T-cell (primary cell): Measurements from ENCODE around the gene ELMO3. TPM values are rescaled to one million over a fixed set of nuclear protein-coding genes. Genes with fewer than 3 reads are reported as not detected.

Source experiments
- ATAC-seq, 4 experiments: fragments of 200-7000 bp in 3 of 4; fragments of 150-1000 bp in 1 of 4; cut with Tn5 transposase; replicated peaks in 1 of 4; 1 replicate in 3 of 4; 2 replicates in 1 of 4; pipeline ENCODE4 v1.10.0; 2021; ENCODE audit warnings: moderate library complexity in 3 of 4, mild to moderate bottlenecking in 2 of 4, moderate number of reproducible peaks in 1 of 4
- CTCF ChIA-PET, 2 donors: fragments of 300-600 bp; sonication (Branson Sonifier 250); formaldehyde crosslinking; loops; one replicate each; lab custom pipeline; 2022; ENCODE audit warnings: antibody characterized with exemption in 2 of 2; lab: Charles Lee
- POLR2A ChIA-PET, 2 donors: fragments of 300-600 bp; sonication (Branson Sonifier 250); formaldehyde crosslinking; loops; one replicate each; lab custom pipeline; 2022; ENCODE audit warnings: antibody characterized with exemption in 2 of 2; lab: Charles Lee
- DNase-seq, 35 experiments: peaks; one replicate each; pipeline versions ENCODE4 v3.0.0 to v3.0.0-alpha.2; 2013 to 2023
- H3K27ac ChIP-seq: one replicate; pipeline ENCODE4 v1.5.1; 2013; ENCODE audit warnings: low read length
- H3K27me3 ChIP-seq, 2 experiments: replicated peaks in 1 of 2; 1 replicate in 1 of 2; 2 replicates in 1 of 2; pipeline versions ENCODE4 v1.6.1 to v1.7.0; 2013; ENCODE audit warnings: low read length in 1 of 2, mixed read lengths in 1 of 2; ENCODE audit not compliant: control insufficient read depth in 2 of 2, insufficient read depth in 2 of 2; ENCODE audit errors: extremely low read depth in 1 of 2
- H3K36me3 ChIP-seq, 2 donors: 1 replicate in 1 of 2; 2 replicates in 1 of 2; pipeline versions ENCODE4 v1.6.1 to v1.7.0; 2013; ENCODE audit warnings: low read length in 1 of 2; ENCODE audit not compliant: control insufficient read depth in 2 of 2, insufficient read depth in 1 of 2; ENCODE audit errors: extremely low read depth in 1 of 2
- H3K4me1 ChIP-seq, 2 experiments: 1 replicate in 1 of 2; 2 replicates in 1 of 2; pipeline versions ENCODE4 v1.6.1 to v1.7.0; 2013; ENCODE audit warnings: low read length in 2 of 2, mixed read lengths in 1 of 2; ENCODE audit not compliant: insufficient read depth in 2 of 2, control insufficient read depth in 1 of 2; ENCODE audit errors: extremely low read depth in 1 of 2
- H3K4me3 ChIP-seq, 2 donors: 1 replicate in 1 of 2; 2 replicates in 1 of 2; pipeline versions ENCODE4 v1.5.1 to v1.7.0; 2013; ENCODE audit warnings: mild to moderate bottlenecking in 2 of 2, low read length in 1 of 2, moderate library complexity in 1 of 2; ENCODE audit not compliant: control insufficient read depth in 1 of 2; ENCODE audit errors: extremely low read depth in 1 of 2
- H3K9me3 ChIP-seq: 2 replicates; pipeline ENCODE4 v1.7.0; 2013
- H3K27ac Mint-ChIP-seq, 2 donors: one replicate each; pipeline ENCODE4 v1.8.0; 2020 to 2021; ENCODE audit warnings: mild to moderate bottlenecking in 2 of 2, mixed read lengths in 2 of 2
- H3K27me3 Mint-ChIP-seq, 2 donors: one replicate each; pipeline ENCODE4 v1.8.0; 2021 to 2022; ENCODE audit warnings: mixed read lengths in 2 of 2
- H3K36me3 Mint-ChIP-seq: one replicate; pipeline ENCODE4 v1.8.0; 2021; ENCODE audit warnings: mixed read lengths
- H3K4me1 Mint-ChIP-seq, 3 donors: one replicate each; pipeline ENCODE4 v1.8.0; 2020 to 2022; ENCODE audit warnings: mixed read lengths in 3 of 3, mild to moderate bottlenecking in 1 of 3
- H3K4me3 Mint-ChIP-seq, 3 donors: one replicate each; pipeline ENCODE4 v1.8.0; 2020 to 2022; ENCODE audit warnings: mild to moderate bottlenecking in 3 of 3, mixed read lengths in 3 of 3, moderate library complexity in 3 of 3
- H3K9me3 Mint-ChIP-seq, 3 donors: one replicate each; pipeline ENCODE4 v1.8.0; 2020 to 2022; ENCODE audit warnings: mixed read lengths in 3 of 3
- WGBS: methylation state at CpG from one replicate; pipeline ENCODE4 v1.1.5; 2013; ENCODE audit warnings: missing lambda C conversion rate; ENCODE audit not compliant: insufficient coverage; 5-methylcytosine and 5-hydroxymethylcytosine counted together
- total RNA-seq, 35 experiments: library from RNA in 6 of 35; stranded (reverse) in 6 of 35; fragments of 120-200 nt in 1 of 35; gene quantifications; one replicate each; pipeline versions ENCODE4 v1.2.1 to v1.2.4 and lab custom pipeline; 2013 to 2026

The ELMO3 gene
- total RNA-seq, 5 donors from 2014 or later (not counting 1 experiment from before 2014, with no cell fraction given) = 3.8 to 11.7 (median 8.8) TPM

DNA sequence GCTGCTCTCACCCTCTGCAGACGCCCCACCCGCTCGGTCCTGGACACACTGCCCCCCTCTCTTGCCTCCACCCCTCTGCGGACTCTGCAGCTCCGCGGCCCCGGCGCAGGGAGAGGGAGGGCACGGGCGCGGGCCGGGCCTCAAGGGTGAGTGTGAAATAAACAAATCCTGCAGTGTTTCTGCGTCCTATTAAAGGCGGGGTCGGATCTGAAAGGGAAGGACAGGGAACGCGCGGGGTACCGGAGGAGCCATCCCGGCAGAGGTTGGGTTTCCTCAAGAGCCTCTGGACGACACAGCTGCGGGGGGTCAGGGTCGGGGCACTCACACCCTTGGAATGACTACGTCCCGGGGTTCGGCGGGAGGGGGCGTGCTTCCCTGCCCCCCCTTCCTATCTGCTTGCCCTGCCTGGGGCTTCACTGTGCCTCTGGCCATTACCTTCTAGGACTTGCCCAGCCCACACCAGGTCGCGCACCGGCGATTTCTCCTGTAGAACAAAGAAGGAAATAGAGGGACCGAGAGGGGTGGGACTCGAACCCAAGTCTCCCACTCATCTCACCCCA, 34.9 kb upstream of the ELMO3 start:
- H3K27ac Mint-ChIP-seq = no peak overlapping the region
- no peak for DNase-seq
- H3K4me1 Mint-ChIP-seq = peaks cover 17 to 43% (median 26%) of the 10 kb centered on the region in 3 donors

DNA sequence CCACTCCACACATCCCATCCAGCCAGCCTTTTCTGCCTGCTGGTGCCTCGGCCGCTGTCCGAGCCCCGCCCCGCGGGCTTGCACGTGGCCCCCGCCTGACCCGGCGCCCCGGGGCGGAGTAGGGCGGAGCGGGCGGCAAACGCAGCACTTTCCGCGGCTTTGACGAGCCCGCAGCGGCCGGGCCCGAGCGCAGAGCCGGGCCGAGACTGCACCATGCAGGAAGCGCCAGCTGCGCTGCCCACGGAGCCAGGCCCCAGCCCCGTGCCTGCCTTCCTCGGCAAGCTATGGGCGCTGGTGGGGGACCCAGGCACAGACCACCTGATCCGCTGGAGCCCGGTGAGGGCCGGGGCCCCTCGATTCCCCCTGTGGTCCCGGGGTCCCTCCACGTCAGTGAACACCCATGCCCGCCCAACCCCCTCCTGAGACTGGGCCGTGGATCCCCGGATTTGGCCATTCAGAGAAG, 34.3 kb upstream of the ELMO3 start, which contains the start of gene HSF4:
TSS of gene HSF4 (plus strand) at position 147 of the 463 bp plus-strand sequence. CDS start at position 214, 67 bp downstream.
- 2% methylated on average over 33 of the region's 41 CpGs for WGBS
- peaks cover 34 to 59% of the 10 kb centered on the region in 2 donors for H3K27me3 Mint-ChIP-seq
- peak within 1 kb of the TSS; percentile 20 to 62 for H3K4me3 ChIP-seq

More for the DNA sequence above, 34.9 kb upstream of the ELMO3 start:
- no peak overlapping the region for H3K27ac ChIP-seq
- Mint-ChIP-seq H3K9me3 (no peaks in the 10 kb centered on the region), H3K27me3 (peaks cover 29 to 56% of the 10 kb centered on the region in 2 donors), H3K4me3 (peak overlapping the region; percentile 41 to 87 (median 43)), H3K36me3 (no peaks in the 10 kb centered on the region)
- CTCF ChIA-PET = no interaction called here
- H3K9me3 ChIP-seq = no peaks in the 10 kb centered on the region
- peak overlapping the region; percentile 20 to 62 for H3K4me3 ChIP-seq
- 3% methylated on average over 21 of the region's 34 CpGs for WGBS
- peaks cover 18 to 68% of the 10 kb centered on the region in 2 experiments for H3K4me1 ChIP-seq
- POLR2A ChIA-PET = no interaction called here
- H3K36me3 ChIP-seq = no peaks in the 10 kb centered on the region
- H3K27me3 ChIP-seq = peaks cover 6 to 84% of the 10 kb centered on the region in 2 experiments
- no peak for ATAC-seq

DNA sequence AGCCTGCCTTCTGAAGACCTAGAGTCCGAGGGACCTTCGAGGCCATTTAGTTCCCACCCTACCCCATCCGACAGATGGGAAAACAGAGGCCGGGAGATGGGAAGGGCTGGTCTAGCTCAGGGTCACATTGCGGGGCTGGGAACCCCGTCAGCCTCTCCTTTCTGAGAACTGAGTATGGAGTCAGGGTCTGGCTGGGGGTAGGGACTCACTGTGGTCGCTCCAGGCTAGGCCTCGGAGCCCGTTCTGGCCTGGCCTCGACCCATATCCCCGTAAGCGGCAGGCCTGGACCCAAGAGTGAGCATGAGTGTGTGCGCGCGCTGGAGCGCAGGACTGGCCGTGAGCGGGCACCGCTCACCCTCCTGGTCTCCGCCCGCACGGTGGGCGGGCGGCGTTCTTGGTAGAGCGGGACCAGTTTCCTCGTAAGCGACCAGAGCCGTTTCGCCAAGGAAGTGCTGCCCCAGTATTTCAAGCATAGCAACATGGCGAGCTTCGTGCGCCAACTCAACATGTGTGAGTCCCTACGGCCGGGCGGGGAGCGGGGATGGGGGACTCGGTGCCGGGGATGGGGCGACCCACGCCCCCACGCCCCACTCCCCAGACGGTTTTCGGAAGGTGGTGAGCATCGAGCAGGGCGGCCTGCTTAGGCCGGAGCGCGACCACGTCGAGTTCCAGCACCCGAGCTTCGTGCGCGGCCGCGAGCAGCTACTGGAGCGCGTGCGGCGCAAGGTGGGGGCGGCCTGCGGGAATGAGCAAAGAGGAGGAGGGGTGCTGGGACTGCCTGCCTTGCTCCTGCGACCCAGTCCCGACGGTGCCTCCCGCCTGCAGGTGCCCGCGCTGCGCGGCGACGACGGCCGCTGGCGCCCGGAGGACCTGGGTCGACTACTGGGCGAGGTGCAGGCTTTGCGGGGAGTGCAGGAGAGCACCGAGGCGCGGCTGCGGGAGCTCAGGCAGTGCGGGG, 33.5 kb upstream of the ELMO3 start:
- ChIA-PET POLR2A (no interaction called here), CTCF (interaction anchor here in 1 of 2 donors (0.6 kb wide), 2 partner anchors 13 to 29 kb away, joined by 4 to 7 read pairs; no protein-coding TSS in a partner anchor)
- ATAC-seq (no peak), DNase-seq (no peak)
- no peaks in the 10 kb centered on the region for H3K9me3 Mint-ChIP-seq
- Histone ChIP-seq H3K36me3 (no peaks in the 10 kb centered on the region), H3K27me3 (peaks cover 8 to 95% of the 10 kb centered on the region in 2 experiments), H3K9me3 (no peaks in the 10 kb centered on the region), H3K4me1 (peaks cover 15 to 71% of the 10 kb centered on the region in 2 experiments), H3K27ac (no peak overlapping the region), H3K4me3 (peak overlapping the region in 1 of 2 donors; percentile 44)
- no peaks in the 10 kb centered on the region for H3K36me3 Mint-ChIP-seq
- WGBS = 9% methylated on average over 67 of the region's 85 CpGs
- peaks cover 40 to 64% of the 10 kb centered on the region in 2 donors for H3K27me3 Mint-ChIP-seq
- H3K4me1 Mint-ChIP-seq = peaks cover 22 to 50% (median 35%) of the 10 kb centered on the region in 3 donors
- H3K4me3 Mint-ChIP-seq = peak overlapping the region in 2 of 3 donors; percentile 17 to 60
- H3K27ac Mint-ChIP-seq = no peak overlapping the region

More for the DNA sequence above, 34.3 kb upstream of the ELMO3 start, which contains the start of gene HSF4:
- H3K9me3 Mint-ChIP-seq = no peaks in the 10 kb centered on the region
- Histone ChIP-seq H3K36me3 (no peaks in the 10 kb centered on the region), H3K4me1 (peaks cover 16 to 68% of the 10 kb centered on the region in 2 experiments), H3K27me3 (peaks cover 8 to 89% of the 10 kb centered on the region in 2 experiments), H3K9me3 (no peaks in the 10 kb centered on the region), H3K27ac (no peak within 1 kb of the TSS)
- DNase-seq (no peak), ATAC-seq (no peak)
- H3K36me3 Mint-ChIP-seq = no peaks in the 10 kb centered on the region
- ChIA-PET CTCF (no interaction called here), POLR2A (no interaction called here)
- peak within 1 kb of the TSS; percentile 41 to 87 (median 58) for H3K4me3 Mint-ChIP-seq
- H3K27ac Mint-ChIP-seq = no peak within 1 kb of the TSS
- H3K4me1 Mint-ChIP-seq = peaks cover 18 to 46% (median 31%) of the 10 kb centered on the region in 3 donors

DNA sequence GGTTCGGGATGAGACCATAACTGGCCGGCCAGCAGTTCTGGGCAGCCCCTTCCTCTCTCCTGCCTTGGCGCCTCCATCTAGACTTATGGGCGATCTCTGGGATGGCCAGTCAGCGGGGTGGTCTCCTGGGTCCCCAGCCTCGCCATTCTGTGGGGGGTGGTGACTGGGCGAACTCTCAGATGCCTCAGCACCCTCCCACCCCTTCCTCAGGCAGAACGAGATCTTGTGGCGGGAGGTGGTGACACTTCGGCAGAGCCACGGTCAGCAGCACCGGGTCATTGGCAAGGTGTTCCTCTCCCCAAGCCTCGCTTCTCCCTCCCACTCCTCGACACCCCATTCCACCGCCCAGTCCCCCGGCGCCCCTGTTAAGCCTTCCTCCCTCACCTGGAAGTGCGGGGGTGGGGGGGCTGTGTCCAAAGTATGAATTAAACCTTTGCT, 32.8 kb upstream of the ELMO3 start:
- H3K9me3 Mint-ChIP-seq = no peaks in the 10 kb centered on the region

DNA sequence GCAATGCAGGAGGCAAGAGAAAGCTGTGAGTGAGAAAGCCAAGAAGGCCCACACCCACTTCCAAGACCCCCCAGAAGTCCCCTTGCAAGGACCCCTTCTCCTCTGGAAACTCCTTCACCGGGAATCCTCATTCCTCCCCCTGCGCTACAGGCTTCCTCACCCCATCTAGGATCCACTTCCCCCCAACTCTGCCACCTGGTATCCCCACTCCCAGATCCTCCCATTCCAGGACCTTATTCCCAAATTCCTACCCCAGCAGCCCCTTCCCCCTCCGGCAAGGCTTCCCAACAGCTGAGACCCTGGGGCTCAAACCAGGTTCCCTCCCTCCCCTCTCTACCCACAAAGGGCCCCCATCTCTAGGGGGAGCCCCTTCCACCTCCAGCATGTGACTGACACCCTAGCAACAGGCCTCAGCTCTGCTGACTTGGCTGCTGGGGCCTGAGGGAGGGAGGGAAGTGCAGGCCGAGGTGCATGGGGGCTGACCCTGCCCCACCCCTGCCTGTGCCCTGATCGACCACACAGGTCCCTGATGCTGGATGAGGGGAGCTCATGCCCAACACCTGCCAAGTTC, 32.2 kb upstream of the ELMO3 start:
- 91% methylated on average over 2 of the region's 5 CpGs for WGBS
- no peak overlapping the region for H3K27ac Mint-ChIP-seq
- Histone ChIP-seq H3K4me3 (no peak overlapping the region), H3K36me3 (no peaks in the 10 kb centered on the region), H3K9me3 (no peaks in the 10 kb centered on the region), H3K27ac (no peak overlapping the region), H3K27me3 (peaks cover 14 to 95% of the 10 kb centered on the region in 2 experiments), H3K4me1 (peaks cover 15 to 64% of the 10 kb centered on the region in 2 experiments)
- H3K27me3 Mint-ChIP-seq = peaks cover 48 to 71% of the 10 kb centered on the region in 2 donors
- CTCF ChIA-PET = interaction anchor here in 1 of 2 donors (0.6 kb wide), 1 partner anchor 50 kb away, joined by 4 read pairs; no protein-coding TSS in a partner anchor
- ATAC-seq (no peak), DNase-seq (no peak)
- POLR2A ChIA-PET = no interaction called here
- H3K9me3 Mint-ChIP-seq = no peaks in the 10 kb centered on the region
- H3K4me3 Mint-ChIP-seq = peak overlapping the region in 1 of 3 donors; percentile 31
- no peaks in the 10 kb centered on the region for H3K36me3 Mint-ChIP-seq
- peaks cover 19 to 53% (median 26%) of the 10 kb centered on the region in 3 donors for H3K4me1 Mint-ChIP-seq

More for the DNA sequence above, 32.8 kb upstream of the ELMO3 start:
- no peaks in the 10 kb centered on the region for H3K36me3 Mint-ChIP-seq
- H3K4me1 ChIP-seq = peaks cover 17 to 70% of the 10 kb centered on the region in 2 experiments
- ATAC-seq (no peak), DNase-seq (no peak)
- H3K36me3 ChIP-seq = no peaks in the 10 kb centered on the region
- peak overlapping the region in 1 of 3 donors; percentile 31 for H3K4me3 Mint-ChIP-seq
- CTCF ChIA-PET = no interaction called here
- peaks cover 11 to 95% of the 10 kb centered on the region in 2 experiments for H3K27me3 ChIP-seq
- no peak overlapping the region for H3K27ac Mint-ChIP-seq
- H3K27ac ChIP-seq = no peak overlapping the region
- no peak overlapping the region for H3K4me3 ChIP-seq
- POLR2A ChIA-PET = no interaction called here
- no peaks in the 10 kb centered on the region for H3K9me3 ChIP-seq
- H3K4me1 Mint-ChIP-seq = peaks cover 19 to 51% (median 29%) of the 10 kb centered on the region in 3 donors
- 8% methylated on average over 2 of the region's 18 CpGs for WGBS
- peaks cover 43 to 66% of the 10 kb centered on the region in 2 donors for H3K27me3 Mint-ChIP-seq
